HUES6 (cell line): ENCODE data around the gene NEO1.

Experiments
- H3K27ac ChIP-seq: 2 replicates; pipeline ENCODE4 v1.7.0; 2013; ENCODE audit warnings: low read depth, mild to moderate bottlenecking, low read length, inconsistent platforms
- H3K27me3 ChIP-seq: 2 replicates; pipeline ENCODE4 v1.6.1; 2013; ENCODE audit warnings: low read length; ENCODE audit not compliant: control insufficient read depth, insufficient read depth
- H3K36me3 ChIP-seq: 2 replicates; pipeline ENCODE4 v1.6.1; 2013; ENCODE audit warnings: low read length; ENCODE audit not compliant: control insufficient read depth, insufficient read depth
- H3K4me1 ChIP-seq: 2 replicates; pipeline ENCODE4 v1.6.1; 2013; ENCODE audit warnings: low read length; ENCODE audit not compliant: control insufficient read depth, insufficient read depth
- H3K4me3 ChIP-seq: 2 replicates; pipeline ENCODE4 v1.5.1; 2013; ENCODE audit warnings: low read depth, low read length
- H3K9ac ChIP-seq: one replicate; pipeline ENCODE4 v1.6.1; 2013; ENCODE audit warnings: mild to moderate bottlenecking, low read length
- H3K9me3 ChIP-seq: 2 replicates; pipeline ENCODE4 v1.6.1; 2013; ENCODE audit warnings: low read depth, low read length; ENCODE audit not compliant: control insufficient read depth, insufficient read depth

Gene NEO1

DNA sequence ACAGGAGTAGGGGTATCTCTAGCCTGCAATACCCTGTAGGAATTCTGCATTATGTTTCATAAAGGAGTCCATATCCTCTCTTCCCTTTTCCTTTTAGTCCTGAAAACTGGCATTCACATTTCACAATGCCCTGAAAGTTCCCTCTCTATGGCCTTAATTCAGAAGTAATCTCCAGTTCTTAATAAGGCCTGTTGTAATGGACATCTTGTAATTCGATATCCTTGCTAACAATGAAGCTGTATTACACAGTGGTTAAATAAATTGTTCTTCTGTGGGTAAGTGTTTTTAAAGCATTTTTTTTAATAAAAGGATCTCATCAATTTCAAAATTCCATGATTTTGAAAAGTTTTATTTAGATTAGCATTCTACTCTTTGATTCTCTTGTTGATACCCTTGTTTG lies 34.3 kb upstream of the NEO1 start:
- no peak overlapping the region for H3K9ac ChIP-seq
- no peaks in the 10 kb centered on the region for H3K27me3 ChIP-seq
- peaks cover 27% of the 10 kb centered on the region for H3K4me1 ChIP-seq

DNA sequence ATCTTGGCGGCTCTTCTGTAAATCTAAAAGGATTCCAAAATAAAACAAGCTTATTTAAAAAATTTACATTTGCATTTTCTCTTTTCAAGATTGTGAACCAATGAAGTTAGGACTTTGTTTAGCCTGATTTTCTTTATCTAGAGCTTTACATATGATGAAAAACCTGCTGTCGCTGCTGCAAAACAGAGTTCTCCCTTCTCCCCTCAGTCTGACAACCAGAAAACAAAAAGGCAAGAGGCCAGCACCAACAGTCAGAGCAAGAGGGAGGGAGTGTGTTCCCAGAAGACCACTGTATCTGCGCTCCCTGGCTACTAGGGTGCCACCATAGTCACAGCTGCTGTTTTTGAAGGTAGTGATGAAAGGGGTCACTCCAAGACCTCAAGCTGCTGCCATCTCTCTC lies 33.1 kb upstream of the NEO1 start:
- Histone ChIP-seq H3K9me3 (no peaks in the 10 kb centered on the region), H3K9ac (no peak overlapping the region), H3K27ac (no peak overlapping the region), H3K36me3 (no peaks in the 10 kb centered on the region), H3K4me1 (peaks cover 27% of the 10 kb centered on the region), H3K27me3 (no peaks in the 10 kb centered on the region), H3K4me3 (no peak overlapping the region)

More for the DNA sequence above, 34.3 kb upstream of the NEO1 start:
- no peak overlapping the region for H3K4me3 ChIP-seq
- H3K27ac ChIP-seq = no peak overlapping the region
- H3K36me3 ChIP-seq = no peaks in the 10 kb centered on the region
- no peaks in the 10 kb centered on the region for H3K9me3 ChIP-seq

DNA sequence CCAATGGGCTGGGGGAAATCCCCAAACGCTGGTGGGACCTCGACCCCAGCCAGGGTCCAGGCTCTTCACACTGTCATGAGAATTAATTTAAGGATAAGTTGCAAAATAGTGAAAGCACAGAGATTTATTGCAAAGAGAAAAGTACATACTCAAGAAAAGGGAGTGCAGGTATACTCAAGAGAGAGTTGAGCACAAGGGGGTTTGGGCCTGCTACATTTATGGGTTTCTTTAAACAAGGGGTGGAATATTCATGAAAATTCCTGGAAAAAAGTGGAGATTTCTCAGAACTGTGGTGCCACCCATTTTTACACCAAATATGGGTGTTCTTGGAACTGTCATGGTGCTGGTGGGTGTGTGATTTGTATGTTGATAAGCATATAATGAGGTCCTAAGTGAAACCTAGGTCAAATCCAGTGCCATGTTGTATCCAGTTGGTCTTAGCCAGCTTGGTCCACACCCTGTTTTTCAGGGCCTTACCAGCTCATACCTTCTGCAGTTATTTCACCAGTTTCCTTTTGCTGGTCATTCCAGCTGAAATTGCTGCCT lies 32.6 kb upstream of the NEO1 start:
- Histone ChIP-seq H3K27ac (no peak overlapping the region), H3K9ac (no peak overlapping the region), H3K27me3 (no peaks in the 10 kb centered on the region), H3K4me3 (no peak overlapping the region), H3K36me3 (no peaks in the 10 kb centered on the region), H3K4me1 (peaks cover 27% of the 10 kb centered on the region), H3K9me3 (no peaks in the 10 kb centered on the region)

DNA sequence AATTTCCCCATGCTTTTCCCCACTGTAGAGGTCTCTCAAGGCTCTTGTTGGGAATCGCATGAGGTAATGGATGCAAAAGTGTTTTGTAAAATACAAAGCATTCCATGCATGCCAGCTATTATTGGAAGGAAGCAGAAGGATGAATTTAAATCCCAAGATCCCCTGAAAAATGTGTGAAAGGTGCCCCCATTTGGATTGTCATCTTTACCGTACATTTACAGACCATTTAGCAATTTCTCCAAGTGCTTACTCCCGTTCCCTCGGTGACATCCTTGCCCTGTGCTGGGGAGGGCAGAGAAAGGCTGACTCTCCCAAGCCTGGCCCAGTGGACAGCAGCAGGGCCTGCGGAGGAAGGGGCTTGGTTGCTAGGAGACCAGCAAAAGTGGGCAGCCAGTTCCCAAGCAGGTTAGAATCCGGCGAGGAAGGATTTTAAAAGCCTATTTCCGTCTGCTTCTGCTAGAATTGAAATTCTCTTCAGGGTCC lies 31.1 kb upstream of the NEO1 start:
- Histone ChIP-seq H3K36me3 (no peaks in the 10 kb centered on the region), H3K9ac (no peak overlapping the region), H3K27ac (no peak overlapping the region), H3K4me3 (0 out of 2 replicates have a peak overlapping the region, but pooled peaks have one; percentile 27), H3K27me3 (no peaks in the 10 kb centered on the region), H3K9me3 (no peaks in the 10 kb centered on the region), H3K4me1 (peaks cover 27% of the 10 kb centered on the region)

DNA sequence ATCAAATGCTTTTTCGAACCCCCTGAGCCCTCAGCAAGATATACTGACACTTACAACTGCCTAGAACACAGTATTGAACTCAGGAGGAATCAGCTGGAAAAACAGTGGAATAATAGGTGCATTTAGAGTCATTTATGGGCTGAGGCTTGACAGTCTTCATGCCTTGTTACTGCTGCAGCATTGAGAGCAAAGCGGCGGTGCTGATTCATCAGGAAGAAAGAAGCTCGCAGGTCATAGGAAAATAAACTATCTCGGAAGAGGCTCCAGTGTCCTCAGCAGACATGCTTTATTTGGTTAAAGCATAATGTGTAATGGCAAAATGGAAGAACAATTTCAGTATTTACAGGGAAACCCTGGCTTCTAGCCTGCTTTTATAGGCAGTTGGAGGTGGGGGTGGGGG lies 30.1 kb upstream of the NEO1 start:
- Histone ChIP-seq H3K9ac (no peak overlapping the region), H3K4me3 (no peak overlapping the region), H3K4me1 (peaks cover 27% of the 10 kb centered on the region), H3K27me3 (no peaks in the 10 kb centered on the region), H3K9me3 (no peaks in the 10 kb centered on the region), H3K36me3 (no peaks in the 10 kb centered on the region), H3K27ac (no peak overlapping the region)

DNA sequence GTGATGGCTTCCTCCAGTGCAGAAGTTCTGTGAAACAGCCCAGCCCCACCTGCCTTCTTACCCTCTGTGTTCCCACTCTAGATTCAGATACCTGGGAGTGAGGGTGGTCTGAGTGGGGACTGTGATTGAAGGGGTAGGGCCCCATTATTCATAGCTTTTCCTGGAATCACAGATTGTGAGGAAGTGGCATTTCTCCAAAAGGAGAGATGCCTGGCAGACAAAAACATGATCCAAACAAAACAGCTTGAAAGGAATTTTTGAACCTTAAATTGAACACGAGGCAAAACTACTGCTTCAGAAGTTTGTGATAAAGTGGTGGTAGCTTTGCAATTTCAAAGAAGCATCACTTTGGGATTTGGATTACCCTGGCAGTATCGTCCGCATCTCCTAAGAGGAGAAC lies 29.2 kb upstream of the NEO1 start:
- no peak overlapping the region for H3K27ac ChIP-seq
- H3K36me3 ChIP-seq = no peaks in the 10 kb centered on the region
- no peak overlapping the region for H3K9ac ChIP-seq
- no peaks in the 10 kb centered on the region for H3K9me3 ChIP-seq
- no peaks in the 10 kb centered on the region for H3K27me3 ChIP-seq
- H3K4me3 ChIP-seq = no peak overlapping the region
- peaks cover 23% of the 10 kb centered on the region for H3K4me1 ChIP-seq

DNA sequence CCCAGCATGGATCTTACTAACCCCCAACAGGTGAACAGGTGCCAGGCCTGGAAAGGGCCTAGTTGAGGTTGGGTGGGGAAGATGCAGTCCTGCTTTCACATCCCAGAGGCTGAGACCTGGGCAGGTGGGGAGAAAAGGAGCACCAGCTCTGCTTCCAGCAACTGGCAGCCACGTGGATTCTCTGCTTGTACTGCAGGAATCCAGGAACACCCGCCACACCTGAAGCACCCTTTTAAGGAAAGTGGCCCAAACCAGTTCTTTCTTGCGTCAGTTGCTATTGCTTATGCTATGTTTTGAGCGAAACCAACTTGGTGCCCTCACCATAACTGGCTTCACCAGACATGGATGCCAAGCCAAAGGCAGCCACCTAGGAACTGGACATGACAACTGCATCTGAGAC lies 28.1 kb upstream of the NEO1 start:
- Histone ChIP-seq H3K9ac (no peak overlapping the region), H3K36me3 (no peaks in the 10 kb centered on the region), H3K4me3 (no peak overlapping the region), H3K27me3 (no peaks in the 10 kb centered on the region), H3K9me3 (no peaks in the 10 kb centered on the region), H3K4me1 (peaks cover 26% of the 10 kb centered on the region), H3K27ac (no peak overlapping the region)

DNA sequence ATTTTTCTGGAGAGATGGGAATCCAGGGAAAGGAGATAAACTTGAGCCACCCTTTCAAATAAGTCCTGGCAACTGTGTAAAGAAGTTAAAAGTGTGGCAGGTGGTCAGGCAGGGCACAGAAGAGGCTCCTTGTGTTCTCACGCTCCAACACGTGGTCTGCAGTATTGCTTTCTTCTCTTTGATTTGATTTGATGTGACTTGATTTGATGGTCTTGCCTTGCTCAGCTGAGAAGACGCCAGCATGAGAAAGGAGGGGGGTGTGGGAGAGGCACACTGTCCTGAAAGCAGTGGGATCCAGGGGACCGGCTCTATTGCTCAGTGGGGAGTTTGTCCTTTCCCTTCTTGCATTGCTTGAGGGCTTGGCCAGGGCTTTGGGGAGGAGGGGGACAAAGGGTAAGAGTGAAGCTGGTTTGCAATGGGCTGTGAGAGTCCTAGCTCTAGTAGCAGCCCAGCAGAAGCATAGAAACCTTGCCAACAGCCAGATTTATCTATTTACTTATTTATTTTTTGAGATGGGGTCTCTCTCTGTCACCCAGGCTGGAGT lies 25.7 kb upstream of the NEO1 start:
- H3K27ac ChIP-seq = no peak overlapping the region
- no peaks in the 10 kb centered on the region for H3K9me3 ChIP-seq
- H3K4me1 ChIP-seq = peaks cover 16% of the 10 kb centered on the region
- no peaks in the 10 kb centered on the region for H3K36me3 ChIP-seq
- H3K4me3 ChIP-seq = no peak overlapping the region
- no peak overlapping the region for H3K9ac ChIP-seq
- H3K27me3 ChIP-seq = no peaks in the 10 kb centered on the region

DNA sequence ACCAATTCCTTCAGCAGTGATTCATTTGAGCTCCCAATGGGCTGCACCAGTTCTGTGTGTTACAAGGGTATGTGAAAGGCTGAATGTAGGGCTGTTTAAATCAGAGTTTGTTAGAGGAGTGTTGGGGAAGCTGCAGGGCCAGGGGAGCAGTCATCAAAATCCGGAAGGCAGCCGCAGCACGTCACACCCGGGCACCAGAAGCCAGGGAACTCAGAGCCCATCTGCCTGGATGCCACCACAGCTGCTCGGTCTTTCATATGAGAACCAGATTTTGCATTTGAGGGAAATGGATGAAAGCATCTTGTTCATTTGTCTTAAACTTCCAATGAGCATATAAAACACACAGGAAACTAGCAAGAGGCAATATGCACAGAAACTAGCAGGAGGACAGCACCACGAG lies 24.2 kb upstream of the NEO1 start:
- H3K9ac ChIP-seq = no peak overlapping the region
- H3K4me1 ChIP-seq = peaks cover 6% of the 10 kb centered on the region
- no peak overlapping the region for H3K27ac ChIP-seq
- no peak overlapping the region for H3K4me3 ChIP-seq
- no peaks in the 10 kb centered on the region for H3K9me3 ChIP-seq
- H3K36me3 ChIP-seq = no peaks in the 10 kb centered on the region
- H3K27me3 ChIP-seq = no peaks in the 10 kb centered on the region

DNA sequence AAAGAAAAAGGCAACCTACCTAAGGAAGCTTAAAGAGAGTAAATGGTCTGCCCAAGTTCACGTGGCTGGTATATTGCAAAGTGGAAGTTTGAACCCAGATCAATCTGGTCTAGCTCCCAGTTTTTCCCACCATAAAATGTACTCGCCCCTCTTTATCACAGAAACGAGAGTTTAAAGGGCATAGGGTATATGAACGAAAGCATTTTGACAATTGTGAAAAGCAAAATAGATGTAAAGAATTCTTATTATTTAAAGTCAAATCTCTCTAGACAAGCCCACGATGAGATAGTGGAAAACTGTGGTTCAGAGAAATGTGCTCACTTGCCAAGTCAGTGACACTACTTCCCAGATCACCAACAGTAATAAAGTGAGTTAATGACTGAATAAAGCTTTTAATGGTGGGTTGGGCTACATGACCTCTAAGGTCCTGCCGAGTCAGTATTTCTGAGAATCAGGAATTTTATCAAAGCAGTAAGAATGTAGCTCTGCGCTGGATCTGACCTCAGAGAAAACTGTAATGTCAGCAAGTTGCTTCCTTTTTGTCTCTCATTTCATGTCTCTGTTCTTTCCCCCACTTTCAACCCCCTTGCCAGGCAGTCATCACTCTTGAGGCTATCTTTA lies 23.3 kb upstream of the NEO1 start:
- no peak overlapping the region for H3K9ac ChIP-seq
- peaks cover 6% of the 10 kb centered on the region for H3K4me1 ChIP-seq
- no peak overlapping the region for H3K27ac ChIP-seq
- H3K9me3 ChIP-seq = no peaks in the 10 kb centered on the region
- H3K36me3 ChIP-seq = no peaks in the 10 kb centered on the region
- H3K27me3 ChIP-seq = no peaks in the 10 kb centered on the region
- H3K4me3 ChIP-seq = no peak overlapping the region

DNA sequence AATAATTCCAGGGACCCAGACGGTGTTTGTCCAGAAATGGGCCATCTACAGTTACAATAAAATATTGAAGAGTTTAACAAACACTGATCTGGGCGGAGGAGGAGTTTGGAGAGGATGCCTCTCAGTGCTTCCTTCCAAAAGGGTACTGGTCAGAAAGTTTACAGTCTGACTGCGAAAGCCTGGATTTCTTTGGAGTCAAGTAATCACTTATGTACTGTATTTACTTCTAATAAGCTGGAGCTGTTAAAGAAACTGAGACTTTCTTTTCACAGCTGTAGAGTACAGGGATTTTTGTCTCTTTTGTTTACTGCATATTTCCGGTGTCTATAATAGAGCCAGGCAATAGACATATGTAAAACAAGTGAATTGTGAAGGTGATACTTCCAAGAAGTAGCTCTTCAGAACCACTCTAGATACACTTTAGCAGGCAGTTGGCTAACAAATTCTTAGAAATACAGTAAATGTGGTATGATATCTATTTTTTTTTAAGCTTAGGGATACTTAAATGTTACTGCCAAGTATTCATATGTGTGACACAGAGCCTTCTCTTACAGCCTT lies 22.1 kb upstream of the NEO1 start:
- Histone ChIP-seq H3K4me1 (peaks cover 6% of the 10 kb centered on the region), H3K4me3 (no peak overlapping the region), H3K36me3 (no peaks in the 10 kb centered on the region), H3K27me3 (no peaks in the 10 kb centered on the region), H3K9me3 (no peaks in the 10 kb centered on the region), H3K27ac (no peak overlapping the region), H3K9ac (no peak overlapping the region)
